GM19455 (cell line): ENCODE measurements around the gene GMPPA.
A peak's percentile ranks its signal among the peaks of the same experiment; 100 is the strongest.

Experiments used
- ATAC-seq: cut with Tn5 transposase; IDR thresholded peaks from one replicate; pipeline ENCODE4 v1.9.1; 2021; ENCODE audit not compliant: unreplicated experiment

Gene GMPPA

DNA sequence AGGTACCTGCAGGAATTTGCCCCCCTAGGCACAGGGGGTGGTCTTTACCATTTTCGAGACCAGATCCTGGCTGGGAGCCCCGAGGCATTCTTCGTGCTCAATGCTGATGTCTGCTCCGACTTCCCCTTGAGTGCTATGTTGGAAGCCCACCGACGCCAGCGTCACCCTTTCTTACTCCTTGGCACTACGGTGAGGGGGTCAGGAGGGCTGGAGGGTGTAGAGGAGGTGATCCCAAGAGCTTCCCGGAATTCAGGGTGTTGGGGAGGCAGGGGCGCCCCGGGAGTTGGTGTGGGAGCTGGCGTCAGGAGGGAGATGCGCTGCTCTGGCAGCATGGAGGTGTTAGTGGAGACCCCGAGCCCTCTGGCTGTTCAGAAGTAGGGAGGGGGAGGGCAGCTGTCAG lies 3.2 kb downstream of the GMPPA start:
- no peak for ATAC-seq

- ATAC-seq = no peak
Observed at GRCh38 chr2:219502618-219503017, 3.9 kb downstream of the GMPPA start.

DNA sequence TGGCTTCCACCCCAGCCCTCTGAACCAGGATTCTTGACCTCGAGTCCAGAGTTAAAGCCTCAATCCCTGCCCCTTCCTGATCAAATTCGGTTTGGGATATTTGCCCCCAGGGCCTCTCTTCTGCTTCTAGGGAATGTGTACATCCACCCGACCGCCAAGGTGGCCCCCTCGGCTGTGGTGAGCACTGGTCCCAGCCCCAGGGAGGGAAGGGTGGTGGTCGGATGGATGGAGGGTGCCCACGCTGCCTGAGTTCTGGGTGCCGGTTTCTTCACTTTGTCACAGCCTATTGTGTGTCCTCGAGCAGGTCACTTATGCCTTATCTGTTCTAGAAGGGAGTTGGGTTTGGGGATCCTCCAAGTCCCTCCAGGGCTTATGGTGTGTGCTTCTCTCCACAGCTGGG lies 6.9 kb downstream of the GMPPA start:
- ATAC-seq = no peak

DNA sequence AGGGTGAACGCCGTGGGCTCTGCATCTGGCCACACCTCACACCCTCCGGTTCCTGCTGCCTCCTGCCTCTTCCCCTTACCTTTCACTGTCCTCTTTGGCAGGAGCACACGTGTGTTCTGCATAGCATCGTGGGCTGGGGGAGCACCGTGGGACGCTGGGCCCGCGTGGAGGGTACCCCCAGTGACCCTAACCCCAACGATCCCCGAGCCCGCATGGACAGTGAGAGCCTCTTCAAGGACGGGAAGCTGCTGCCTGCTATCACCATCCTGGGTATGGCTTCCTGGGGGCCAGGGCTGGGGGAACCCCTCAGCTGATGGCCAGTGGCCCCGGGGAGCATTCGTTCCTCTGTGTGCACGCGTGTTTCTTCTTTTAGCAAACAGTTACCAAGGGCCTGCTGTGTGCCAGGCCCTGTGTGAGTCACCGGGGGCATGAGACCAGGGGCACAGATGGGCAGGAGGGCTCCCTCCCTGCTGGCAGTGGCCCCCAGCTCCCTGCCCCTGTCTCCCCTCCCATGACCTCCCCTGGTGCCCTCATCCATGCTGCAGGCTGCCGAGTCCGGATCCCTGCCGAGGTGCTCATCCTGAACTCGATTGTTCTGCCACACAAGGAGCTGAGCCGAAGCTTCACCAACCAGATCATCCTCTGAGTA lies 7.6 kb downstream of the GMPPA start:
- ATAC-seq = no peak

DNA sequence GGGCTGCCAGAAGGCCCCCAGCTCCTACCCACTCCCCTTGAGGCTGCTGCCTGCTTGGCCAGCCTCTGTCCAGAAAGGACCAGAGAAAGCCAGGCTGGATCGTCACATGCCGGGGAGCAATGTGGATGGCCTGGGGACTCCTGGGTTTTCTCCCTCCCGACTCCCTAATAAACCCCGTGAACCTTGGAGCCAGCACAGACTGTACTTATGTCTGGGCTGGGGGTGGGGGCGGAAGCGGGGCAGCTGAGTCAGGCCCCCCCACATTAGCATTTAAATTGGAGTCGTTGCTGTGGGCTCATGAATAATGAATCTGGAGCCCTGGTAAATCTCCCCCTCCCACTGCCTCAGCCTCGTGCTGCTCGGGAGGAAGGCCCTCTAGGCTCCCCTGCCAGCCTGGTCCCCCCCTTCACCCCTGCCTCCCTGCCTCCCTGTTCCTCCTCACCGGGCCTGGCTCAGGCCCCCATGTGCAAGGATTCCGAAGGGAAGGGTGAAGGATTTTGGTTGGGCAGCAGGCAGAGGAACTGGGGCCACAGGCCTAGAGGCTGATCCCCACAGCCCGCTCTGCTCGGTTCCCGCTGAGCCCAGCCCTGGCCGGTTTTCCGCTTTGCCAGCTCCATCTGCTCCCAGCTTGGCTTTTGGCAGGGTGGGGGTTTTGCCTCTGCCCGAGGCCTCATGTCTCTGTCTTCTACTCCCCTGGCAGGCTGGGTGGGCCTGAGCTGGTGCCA lies 8.3 kb downstream of the GMPPA start:
- no peak for ATAC-seq

DNA sequence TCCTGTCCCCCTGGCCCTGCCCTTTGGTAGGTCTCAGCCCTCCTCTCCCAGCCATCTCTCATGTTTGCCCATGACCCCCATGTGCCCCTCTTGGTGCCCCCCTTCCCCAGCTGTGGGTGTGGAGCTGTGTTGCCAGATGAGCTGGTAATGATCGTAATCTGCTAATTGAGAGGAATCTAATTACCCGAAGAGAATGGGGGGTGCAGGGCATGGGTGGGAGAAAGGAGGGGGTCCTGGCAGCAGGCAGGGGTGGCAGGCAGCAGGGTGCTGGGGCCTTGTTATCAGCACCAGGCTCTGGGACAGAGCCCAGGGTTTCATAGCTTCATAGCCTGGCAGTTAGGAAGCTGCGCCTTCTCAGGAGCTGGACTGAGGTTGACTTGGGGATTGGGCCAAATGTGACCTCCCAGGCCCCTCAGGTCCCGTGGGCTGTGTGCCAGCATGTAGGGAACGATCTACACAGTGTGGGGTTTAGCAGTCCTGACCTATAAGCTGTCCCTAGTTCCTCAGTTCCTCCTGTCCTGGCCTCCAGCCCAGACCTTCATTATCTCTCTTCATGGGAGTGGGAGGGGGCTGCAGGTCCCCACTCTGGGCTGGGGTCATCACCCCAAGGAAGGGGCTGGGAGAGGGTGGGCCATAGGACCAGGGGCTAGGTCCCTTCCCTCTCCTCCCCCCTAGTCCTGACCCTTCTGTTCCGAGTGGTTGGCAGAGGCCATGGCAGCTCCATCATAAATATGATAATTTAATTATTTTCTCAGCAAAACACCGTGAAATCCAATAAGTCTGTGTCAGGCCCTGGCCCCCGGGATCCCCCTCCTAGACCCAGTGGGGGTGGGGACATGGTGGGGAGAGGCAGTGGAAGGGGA lies 9.1 kb downstream of the GMPPA start:
- ATAC-seq = no peak

- ATAC-seq = no peak
Observed at GRCh38 chr2:219508444-219508734, 9.7 kb downstream of the GMPPA start.

DNA sequence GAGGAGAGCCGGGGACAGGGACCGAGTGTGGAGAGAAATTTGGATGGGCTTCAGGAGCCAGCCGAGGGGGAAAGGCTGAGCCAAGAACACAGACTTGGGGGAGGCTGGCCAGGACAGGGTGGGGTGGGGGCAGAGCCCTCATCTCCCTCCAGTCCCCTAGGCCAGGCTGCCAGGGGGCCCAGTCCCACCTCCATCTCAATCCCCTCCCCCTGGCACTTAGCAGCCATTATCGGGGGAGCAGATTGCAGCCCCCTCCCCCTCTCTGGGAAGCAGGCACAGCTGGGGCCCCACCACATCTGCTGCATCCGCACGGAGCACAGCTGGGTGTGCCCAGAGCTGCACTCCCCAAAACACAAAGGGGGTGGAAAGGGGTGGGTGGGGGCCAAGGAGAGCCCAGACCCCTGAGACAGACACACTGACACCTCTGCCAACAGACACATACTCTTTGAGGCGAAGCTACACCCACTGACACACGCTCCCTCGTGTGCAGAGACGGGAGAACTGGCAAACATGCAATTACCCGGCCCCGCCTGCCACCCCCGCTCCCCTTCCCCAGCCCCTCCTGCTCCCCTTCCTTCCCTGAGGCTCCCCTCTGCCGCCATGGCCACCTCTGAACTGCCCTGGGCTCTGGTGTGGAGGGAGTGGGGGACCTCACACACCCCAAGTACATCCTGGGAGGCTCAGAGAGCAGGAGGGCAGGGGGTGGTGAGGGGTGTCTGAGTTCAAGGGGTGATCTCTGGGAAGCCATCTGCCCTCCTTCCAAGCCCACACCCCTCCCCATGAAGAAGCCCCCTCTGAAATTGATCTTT lies 10.5 kb downstream of the GMPPA start:
- ATAC-seq = peak; percentile 12

DNA sequence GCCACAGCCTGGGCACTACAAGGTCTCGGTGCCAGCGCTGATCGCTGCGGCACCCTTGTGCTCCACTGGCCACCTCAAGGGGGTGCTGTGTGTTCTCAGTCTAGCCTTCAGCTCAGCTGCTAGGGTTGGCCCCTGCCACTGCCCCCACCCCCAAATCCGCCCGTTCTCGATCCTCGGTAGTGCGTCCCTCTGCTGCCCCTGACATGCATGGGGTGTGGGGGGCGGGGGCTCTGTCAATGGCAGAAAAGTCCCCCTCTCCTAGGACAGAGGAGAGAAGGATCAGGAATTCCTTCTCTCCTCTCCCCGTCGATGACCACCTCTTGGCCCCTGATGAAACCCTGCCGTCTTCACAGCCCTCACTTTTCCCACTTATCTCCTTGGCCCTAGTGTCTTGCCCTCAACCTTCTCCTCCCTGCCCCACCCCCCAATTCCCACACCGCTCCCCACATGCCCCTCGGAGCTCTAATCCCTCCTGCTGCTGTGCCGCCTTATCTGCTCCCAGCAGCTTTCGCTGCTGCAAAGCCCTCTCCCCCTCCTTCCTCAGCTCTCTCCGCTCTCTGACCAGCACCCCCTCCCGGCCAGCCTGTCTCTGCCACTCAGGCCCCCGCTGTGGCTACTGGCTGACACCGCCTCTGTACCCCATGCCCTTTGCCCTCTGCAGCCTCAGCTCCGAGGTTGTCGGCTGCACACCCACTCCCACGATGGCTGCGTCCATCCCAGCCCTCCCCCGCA lies 11.3 kb downstream of the GMPPA start:
- peak; percentile 60 for ATAC-seq

GRCh38 chr2:219510512-219511135 lies 11.9 kb downstream of the GMPPA start:
- ATAC-seq = no peak

DNA sequence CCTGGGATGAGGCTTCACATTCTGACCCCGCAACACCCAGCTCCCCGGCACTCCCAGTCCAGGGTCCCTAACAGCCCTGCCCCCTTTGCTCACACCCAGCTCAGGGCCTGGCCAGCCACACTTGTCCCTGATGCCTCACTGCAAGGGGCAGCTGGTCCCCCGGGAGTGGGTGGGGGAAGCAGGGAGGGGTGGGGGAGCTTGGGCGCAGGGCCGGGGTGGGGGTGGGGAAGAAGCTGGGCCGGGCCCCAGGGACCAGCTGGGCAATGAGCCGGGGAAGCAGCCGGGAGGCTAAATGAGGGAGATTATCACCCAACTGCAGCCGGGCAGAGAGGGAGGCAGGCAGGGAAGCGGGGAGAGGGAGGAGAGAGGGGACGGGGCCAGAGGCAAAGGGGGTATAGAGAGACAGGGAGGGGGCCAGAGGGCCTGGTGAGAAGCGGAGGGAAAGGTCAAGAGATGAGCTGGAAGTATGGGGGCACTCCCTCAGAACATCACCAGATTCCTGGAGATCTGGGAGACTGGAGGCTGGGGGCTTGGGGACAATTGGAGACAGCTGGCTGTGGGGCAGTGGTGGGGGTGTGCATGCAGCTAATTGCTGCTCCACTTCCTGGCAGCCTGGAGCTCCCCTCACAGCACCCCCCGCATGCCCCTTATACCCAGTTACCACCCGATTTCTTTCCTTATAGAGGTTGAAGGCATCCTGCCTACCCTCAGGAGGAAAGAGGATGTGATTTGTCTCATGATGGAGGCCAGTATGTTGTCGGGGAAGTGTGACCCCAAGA lies 13.0 kb downstream of the GMPPA start:
- no peak for ATAC-seq

GRCh38 chr2:219512524-219513216 lies 14.0 kb downstream of the GMPPA start:
- no peak for ATAC-seq

- no peak for ATAC-seq
Observed at GRCh38 chr2:219513787-219514186, 15.1 kb downstream of the GMPPA start.

GRCh38 chr2:219514196-219514761 lies 15.6 kb downstream of the GMPPA start, which contains the start of gene ASIC4:
ASIC4 (plus strand) TSS chr2:219514482; CDS start chr2:219514725, 243 bp downstream.
- no peak for ATAC-seq

DNA sequence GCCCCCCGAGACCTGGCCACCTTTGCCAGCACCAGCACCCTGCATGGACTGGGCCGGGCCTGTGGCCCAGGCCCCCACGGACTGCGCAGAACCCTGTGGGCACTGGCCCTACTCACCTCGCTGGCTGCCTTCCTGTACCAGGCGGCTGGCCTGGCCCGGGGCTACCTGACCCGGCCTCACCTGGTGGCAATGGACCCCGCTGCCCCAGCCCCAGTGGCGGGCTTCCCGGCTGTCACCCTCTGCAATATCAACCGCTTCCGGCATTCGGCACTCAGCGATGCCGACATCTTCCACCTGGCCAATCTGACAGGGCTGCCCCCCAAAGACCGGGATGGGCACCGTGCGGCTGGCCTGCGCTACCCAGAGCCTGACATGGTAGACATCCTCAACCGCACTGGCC lies 16.1 kb downstream of the GMPPA start:
- no peak for ATAC-seq

GRCh38 chr2:219515874-219516629 lies 17.4 kb downstream of the GMPPA start:
- ATAC-seq = no peak

- ATAC-seq = no peak
Observed at GRCh38 chr2:219516888-219517287, 18.2 kb downstream of the GMPPA start.
